NCI-H1436 treated with DMSO at 0.1 percent for 48 hours (cell line): ENCODE measurements around the gene CIT.

Experiments
- DNase-seq: peaks from one replicate; lab custom pipeline; 2025; lab: John Stamatoyannopoulos, UW

CIT gene

GRCh38 chr12:119649202-119649808 lies 227.8 kb downstream of the CIT start:
- no peak for DNase-seq

GRCh38 chr12:119645535-119646059 lies 231.5 kb downstream of the CIT start:
- no peak for DNase-seq

DNA sequence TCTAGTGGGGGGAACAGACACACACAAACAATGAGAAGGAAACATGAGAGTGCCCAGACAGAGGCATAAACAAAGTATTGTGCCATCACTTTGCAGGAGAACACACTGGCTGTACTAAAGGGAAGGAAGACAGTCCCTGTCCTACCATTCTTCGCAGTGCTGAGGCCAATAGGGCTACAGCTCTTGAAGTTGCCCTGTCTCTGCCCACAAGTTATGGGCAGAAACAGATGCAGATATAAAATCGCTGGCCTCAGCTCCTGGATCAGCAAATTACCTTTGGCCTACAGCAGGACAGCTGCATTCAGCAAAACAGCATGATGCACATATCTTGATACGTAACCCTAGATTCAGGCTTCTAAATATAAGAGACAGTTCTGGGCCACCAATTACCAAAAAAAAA lies 232.2 kb downstream of the CIT start:
- DNase-seq = no peak

GRCh38 chr12:119642986-119643385 lies 234.1 kb downstream of the CIT start:
- DNase-seq = no peak
